HCT116 (cell line): Measurements from ENCODE around the gene MMADHC. TPM values are rescaled to one million over a fixed set of nuclear protein-coding genes. Genes with fewer than 3 reads are reported as not detected.

ENCODE experiments used
- ATAC-seq: fragments of 200-7000 bp; cut with Tn5 transposase; 2 replicates; pipeline ENCODE4 v1.9.1; 2020; ENCODE audit warnings: mild to moderate bottlenecking, moderate library complexity
- BruUV-seq: library from RNA; stranded (reverse); fragments of 400-500 nt; replicated peaks from 2 replicates; lab custom pipeline; 2021; lab: Mats Ljungman, UMichigan
- CTCF ChIA-PET: fragments of 300-600 bp; sonication (Branson Sonifier 250); formaldehyde crosslinking; loops from one replicate; lab custom pipeline; 2021; ENCODE audit warnings: antibody characterized with exemption; lab: Charles Lee
- POLR2A ChIA-PET: fragments of 300-600, 350-600 bp; sonication (Branson Sonifier 250); formaldehyde crosslinking; loops from one replicate; lab custom pipeline; 2021; ENCODE audit warnings: antibody characterized with exemption; lab: Charles Lee
- RAD21 ChIA-PET, 2 experiments: fragments of 300-600 bp; sonication (Branson Sonifier 250); formaldehyde crosslinking; loops; one replicate each; lab custom pipeline; 2023; ENCODE audit warnings: low total read pairs in 2 of 2; ENCODE audit not compliant: uncharacterized antibody in 2 of 2, unreplicated experiment in 2 of 2, low non-redundant PET in 1 of 2; lab: Charles Lee
- DNase-seq: peaks from one replicate; pipeline ENCODE4 v3.0.0-alpha.2; 2010; ENCODE audit warnings: low read depth, low spot score
- H2AFZ ChIP-seq: fragments of 200-600 bp; shearing (Covaris generic), sonication (generic); 2 replicates; pipeline ENCODE4 v1.6.1; 2017; ENCODE audit warnings: low read depth, mixed run types, mixed read lengths, antibody characterized with exemption, low read length; ENCODE audit not compliant: poor library complexity, severe bottlenecking
- H3K27ac ChIP-seq: 2 replicates; pipeline ENCODE4 v1.5.1; 2012; ENCODE audit warnings: low read depth, low read length
- H3K27me3 ChIP-seq: fragments of 200-600 bp; sonication (generic); 2 replicates; pipeline ENCODE4 v1.6.1; 2016; ENCODE audit warnings: mixed run types, low read length, mixed read lengths; ENCODE audit not compliant: insufficient read depth
- H3K36me3 ChIP-seq, 2 experiments: fragments of 200-500 bp in 1 of 2; fragments of 200-600 bp in 1 of 2; sonication (Bioruptor generic) in 1 of 2; sonication (generic) in 1 of 2; 2 replicates each; pipeline versions ENCODE4 v1.5.1 to v1.6.1; 2014 to 2016; ENCODE audit warnings: low read length in 2 of 2, inconsistent platforms in 1 of 2, mixed read lengths in 1 of 2, mixed run types in 1 of 2; ENCODE audit not compliant: insufficient read depth in 2 of 2, control insufficient read depth in 1 of 2
- H3K4me1 ChIP-seq, 2 experiments: fragments of 200-600 bp in 1 of 2; sonication (generic) in 1 of 2; 2 replicates each; pipeline versions ENCODE4 v1.5.1 to v1.6.1; 2012 to 2017; ENCODE audit warnings: low read length in 2 of 2, inconsistent platforms in 1 of 2, mild to moderate bottlenecking in 1 of 2, mixed read lengths in 1 of 2, mixed run types in 1 of 2, moderate library complexity in 1 of 2; ENCODE audit not compliant: insufficient read depth in 2 of 2, control insufficient read depth in 1 of 2
- H3K4me2 ChIP-seq: fragments of 200-600 bp; sonication (generic); 2 replicates; pipeline ENCODE4 v1.6.1; 2017; ENCODE audit warnings: mixed run types, low read length, mixed read lengths
- H3K4me3 ChIP-seq, 2 experiments: fragments of 200-600 bp in 1 of 2; sonication (generic) in 1 of 2; replicated peaks in 1 of 2; 2 replicates each; pipeline ENCODE4 v1.5.1; 2011 to 2016; ENCODE audit warnings: low read length in 2 of 2, control low read depth in 1 of 2, low read depth in 1 of 2, mild to moderate bottlenecking in 1 of 2, mixed read lengths in 1 of 2, mixed run types in 1 of 2
- H3K79me2 ChIP-seq: fragments of 200-600 bp; sonication (generic); 2 replicates; pipeline ENCODE4 v1.6.1; 2017; ENCODE audit warnings: mild to moderate bottlenecking, mixed run types, low read length, moderate library complexity, mixed read lengths; ENCODE audit not compliant: insufficient read depth
- H3K9ac ChIP-seq: fragments of 200-600 bp; sonication (generic); 2 replicates; pipeline ENCODE4 v1.6.1; 2016; ENCODE audit warnings: low read length, mixed read lengths
- H3K9me2 ChIP-seq: fragments of 200-600 bp; sonication (generic), shearing (Covaris generic); 2 replicates; pipeline ENCODE4 v1.6.1; 2017; ENCODE audit warnings: mixed run types, mild to moderate bottlenecking, moderate library complexity; ENCODE audit not compliant: insufficient read depth
- H3K9me3 ChIP-seq, 2 experiments: fragments of 200-500 bp in 1 of 2; fragments of 200-600 bp in 1 of 2; sonication (Bioruptor generic) in 1 of 2; sonication (generic) in 1 of 2; 2 replicates each; pipeline ENCODE4 v1.6.1; 2014 to 2017; ENCODE audit warnings: low read length in 2 of 2, mixed read lengths in 2 of 2, inconsistent platforms in 1 of 2, low read depth in 1 of 2, mild to moderate bottlenecking in 1 of 2, mixed run types in 1 of 2, moderate library complexity in 1 of 2; ENCODE audit not compliant: control insufficient read depth in 1 of 2, insufficient read depth in 1 of 2
- H4K20me1 ChIP-seq: fragments of 200-600 bp; sonication (generic), shearing (Covaris generic); 2 replicates; pipeline ENCODE4 v1.6.1; 2017; ENCODE audit warnings: mixed run types, mild to moderate bottlenecking, moderate library complexity; ENCODE audit not compliant: insufficient read depth
- CBX3 ChIP-seq: IDR thresholded peaks from 2 replicates; pipeline ENCODE4 v1.6.1; 2012; ENCODE audit warnings: low read depth
- CEBPB ChIP-seq: IDR thresholded peaks from 2 replicates; pipeline ENCODE4 v1.6.1; 2012; ENCODE audit warnings: low read depth
- EGR1 ChIP-seq: IDR thresholded peaks from 2 replicates; pipeline ENCODE4 v1.6.1; 2012; ENCODE audit warnings: low read depth
- ELF1 ChIP-seq: IDR thresholded peaks from 2 replicates; pipeline ENCODE4 v1.6.1; 2012; ENCODE audit warnings: low read depth, borderline replicate concordance
- FOSL1 ChIP-seq: IDR thresholded peaks from 2 replicates; pipeline ENCODE4 v1.6.1; 2012; ENCODE audit warnings: low read depth
- JUND ChIP-seq: IDR thresholded peaks from 2 replicates; pipeline ENCODE4 v1.6.1; 2012
- POLR2A ChIP-seq: IDR thresholded peaks from 2 replicates; pipeline ENCODE4 v1.7.0; 2011; ENCODE audit warnings: borderline replicate concordance; ENCODE audit not compliant: insufficient read depth, insufficient read length; ENCODE audit errors: extremely low read depth
- RAD21 ChIP-seq: IDR thresholded peaks from 2 replicates; pipeline ENCODE4 v1.6.1; 2012; ENCODE audit warnings: low read depth, mild to moderate bottlenecking
- REST ChIP-seq: IDR thresholded peaks from 2 replicates; pipeline ENCODE4 v1.6.1; 2012; ENCODE audit warnings: low read depth
- SRF ChIP-seq: IDR thresholded peaks from 2 replicates; pipeline ENCODE4 v1.6.1; 2012; ENCODE audit warnings: low read depth
- TCF7L2 ChIP-seq: IDR thresholded peaks from 2 replicates; pipeline ENCODE4 v1.7.0; 2011; ENCODE audit warnings: borderline replicate concordance, inconsistent platforms; ENCODE audit not compliant: insufficient read depth, insufficient read length; ENCODE audit errors: extremely low read depth
- YY1 ChIP-seq: IDR thresholded peaks from 2 replicates; pipeline ENCODE4 v1.6.1; 2011; ENCODE audit warnings: low read length, low read depth, moderate library complexity, mild to moderate bottlenecking; ENCODE audit not compliant: insufficient replicate concordance; ENCODE audit errors: extremely low read depth
- ZBTB33 ChIP-seq: IDR thresholded peaks from 2 replicates; pipeline ENCODE4 v1.6.1; 2011; ENCODE audit warnings: mild to moderate bottlenecking, low read length, moderate library complexity; ENCODE audit not compliant: insufficient replicate concordance; ENCODE audit errors: extremely low read depth
- ZFX ChIP-seq: fragments of 450-650 bp; IDR thresholded peaks from 2 replicates; pipeline ENCODE4 v1.6.1; 2017
- ZNF274 ChIP-seq: fragments of 200-500 bp; sonication (Bioruptor generic); IDR thresholded peaks from 2 replicates; pipeline ENCODE4 v1.6.1; 2014; ENCODE audit warnings: mild to moderate bottlenecking, low read depth, low read length, inconsistent platforms
- intact Hi-C: fragments of 100-400 bp; cut with micrococcal nuclease; formaldehyde crosslinking; loops from 2 replicates; pipeline ENCODE4 v1.10.0; 2022
- total RNA-seq: library from RNA; stranded (reverse); gene quantifications from one replicate; pipeline ENCODE4 v1.2.1, GENCODE V29; 2021; ENCODE audit not compliant: unreplicated experiment
- TF ChIP-seq, protein P1 (sequence below): IDR thresholded peaks from 2 replicates; pipeline ENCODE4 v1.6.1; 2012
- TF ChIP-seq, protein P2 (sequence below): IDR thresholded peaks from 2 replicates; pipeline ENCODE4 v1.6.1; 2012

The MMADHC gene
- total RNA-seq, 1 experiment from 2014 or later = 135 TPM

DNA sequence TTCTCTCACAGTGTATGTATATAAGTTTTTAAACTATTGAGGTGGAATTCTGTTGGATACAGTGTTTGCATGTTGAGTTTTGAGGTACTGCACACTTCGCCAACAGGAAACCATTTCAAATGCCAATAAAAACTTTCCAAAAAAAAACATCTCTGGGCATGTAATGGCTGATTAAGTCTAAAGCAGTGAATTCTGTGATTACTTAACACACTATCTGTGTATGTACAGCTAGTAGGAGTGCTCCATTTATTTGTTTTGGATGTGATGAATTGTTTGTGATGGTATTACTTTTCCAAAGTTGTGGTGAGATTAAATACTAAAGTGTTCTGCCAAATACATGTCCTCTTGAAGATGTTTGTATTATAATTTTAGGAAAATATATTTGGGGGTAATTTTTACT lies 31.1 kb downstream of the MMADHC start:
- Histone ChIP-seq H4K20me1 (no peaks in the 10 kb centered on the region), H3K4me2 (no peak overlapping the region), H3K9me2 (no peaks in the 10 kb centered on the region), H3K9me3 (no peaks in the 10 kb centered on the region), H2AFZ (no peak overlapping the region), H3K79me2 (no peaks in the 10 kb centered on the region), H3K27me3 (no peaks in the 10 kb centered on the region), H3K9ac (no peak overlapping the region), H3K36me3 (no peaks in the 10 kb centered on the region), H3K4me1 (no peaks in the 10 kb centered on the region), H3K27ac (no peak overlapping the region), H3K4me3 (no peak overlapping the region)
- intact Hi-C loops = no loop called here
- no TSS peak for BruUV-seq
- ChIA-PET POLR2A (no interaction called here), RAD21 (no interaction called here), CTCF (no interaction called here)
- no peak for DNase-seq
- TF ChIP-seq JUND (no peak), TCF7L2 (no peak), EGR1 (no peak), POLR2A (no peak), REST (no peak), CBX3 (no peak), ZFX (no peak), ZBTB33 (no peak), SRF (no peak), FOSL1 (no peak), ELF1 (no peak), YY1 (no peak), ZNF274 (no peak), CEBPB (no peak), RAD21 (no peak)
- TF ChIP-seq, protein P1, sequence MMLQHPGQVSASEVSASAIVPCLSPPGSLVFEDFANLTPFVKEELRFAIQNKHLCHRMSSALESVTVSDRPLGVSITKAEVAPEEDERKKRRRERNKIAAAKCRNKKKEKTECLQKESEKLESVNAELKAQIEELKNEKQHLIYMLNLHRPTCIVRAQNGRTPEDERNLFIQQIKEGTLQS = no peak
- TF ChIP-seq, protein P2, sequence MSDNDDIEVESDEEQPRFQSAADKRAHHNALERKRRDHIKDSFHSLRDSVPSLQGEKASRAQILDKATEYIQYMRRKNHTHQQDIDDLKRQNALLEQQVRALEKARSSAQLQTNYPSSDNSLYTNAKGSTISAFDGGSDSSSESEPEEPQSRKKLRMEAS = no peak
- ATAC-seq = no peak
